MM.1S (cell line): ENCODE data around the gene NPR3.

Source experiments
- CTCF ChIP-seq: fragments of 300-600 bp; sonication (generic); IDR thresholded peaks from 2 replicates; pipeline ENCODE4 v1.5.1; 2016; ENCODE audit warnings: antibody characterized with exemption, low read length, mixed read lengths
- EZH2 ChIP-seq: fragments of 300-600 bp; sonication (generic); optimal IDR thresholded peaks from 2 replicates; pipeline ENCODE3; 2017; ENCODE audit warnings: low read depth, mild to moderate bottlenecking, antibody characterized with exemption, low read length, mixed read lengths
- EZH2phosphoT487 ChIP-seq: fragments of 300-600 bp; sonication (generic); IDR thresholded peaks from 2 replicates; pipeline ENCODE4 v1.6.1; 2018; ENCODE audit warnings: antibody characterized with exemption, low read length

GRCh38 chr5:32686799-32687498, 24.2 kb upstream of the NPR3 start:
- TF ChIP-seq EZH2 (no peak), CTCF (no peak), EZH2phosphoT487 (no peak)
